HK-2 (cell line): ENCODE results near the gene DTNA.
"Not testable (repeated sequence)": the region's sequence is repeated elsewhere in the genome, so short reads cannot be mapped to it uniquely, and the experiment has no call there.

ENCODE experiments used
- DNase-seq: peaks from one replicate; pipeline ENCODE4 v3.0.0-alpha.2; 2018; ENCODE audit not compliant: unreplicated experiment

DTNA gene

GRCh38 chr18:34709750-34710441, at the start of gene DTNA:
TSS of gene DTNA (plus strand) at chr18:34710298. CDS start at chr18:34755977, 45,679 bp downstream.
- DNase-seq = no peak

DNA sequence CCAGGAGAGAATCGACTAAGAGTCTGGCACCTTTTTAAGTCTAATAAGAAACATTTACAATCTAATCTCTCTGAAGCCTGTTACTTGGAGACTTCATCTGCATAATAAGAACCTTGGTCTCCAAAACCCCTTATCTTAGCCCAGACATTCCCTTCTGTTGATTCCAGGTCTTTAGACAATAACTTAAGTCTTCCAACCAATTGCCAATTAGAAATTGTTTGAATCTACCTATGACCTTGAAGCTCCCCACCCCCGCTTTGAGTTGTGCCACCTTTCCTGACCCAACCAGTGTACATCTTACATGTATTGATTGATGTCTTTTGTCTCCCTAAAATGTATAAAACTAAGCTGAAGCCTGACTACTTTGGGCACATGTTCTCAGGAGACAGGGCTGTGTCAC, 49.5 kb upstream of the DTNA start:
- no peak for DNase-seq

DNA sequence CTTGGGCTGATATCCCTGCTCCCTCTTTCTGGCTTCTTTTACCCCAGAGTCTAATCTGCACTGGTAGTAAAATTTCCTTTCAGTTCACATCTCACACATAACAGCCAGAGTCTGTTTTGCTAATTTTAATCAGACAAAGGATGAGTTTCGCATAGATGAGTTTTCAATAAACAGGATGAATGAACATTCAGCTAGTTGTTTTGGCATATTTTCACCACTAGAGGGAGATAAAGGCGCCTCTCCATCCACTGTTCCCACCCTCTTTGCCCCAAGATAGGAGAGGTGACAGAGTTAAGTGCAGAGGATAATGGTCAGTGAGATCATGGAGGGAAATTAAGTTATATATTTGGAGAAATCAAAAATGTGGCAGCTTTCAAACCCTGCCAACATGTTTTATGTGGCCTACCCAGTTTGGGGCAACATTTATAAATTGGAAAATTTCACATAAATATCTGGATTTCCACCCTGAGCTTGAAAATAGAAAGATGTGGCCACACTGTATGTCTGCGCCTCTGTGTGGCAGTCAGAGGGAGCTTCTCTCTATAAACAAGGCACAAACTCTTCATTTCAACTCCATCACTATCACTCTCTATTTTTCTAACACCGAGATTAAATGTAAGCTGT, 48.5 kb upstream of the DTNA start:
- no peak for DNase-seq

DNA sequence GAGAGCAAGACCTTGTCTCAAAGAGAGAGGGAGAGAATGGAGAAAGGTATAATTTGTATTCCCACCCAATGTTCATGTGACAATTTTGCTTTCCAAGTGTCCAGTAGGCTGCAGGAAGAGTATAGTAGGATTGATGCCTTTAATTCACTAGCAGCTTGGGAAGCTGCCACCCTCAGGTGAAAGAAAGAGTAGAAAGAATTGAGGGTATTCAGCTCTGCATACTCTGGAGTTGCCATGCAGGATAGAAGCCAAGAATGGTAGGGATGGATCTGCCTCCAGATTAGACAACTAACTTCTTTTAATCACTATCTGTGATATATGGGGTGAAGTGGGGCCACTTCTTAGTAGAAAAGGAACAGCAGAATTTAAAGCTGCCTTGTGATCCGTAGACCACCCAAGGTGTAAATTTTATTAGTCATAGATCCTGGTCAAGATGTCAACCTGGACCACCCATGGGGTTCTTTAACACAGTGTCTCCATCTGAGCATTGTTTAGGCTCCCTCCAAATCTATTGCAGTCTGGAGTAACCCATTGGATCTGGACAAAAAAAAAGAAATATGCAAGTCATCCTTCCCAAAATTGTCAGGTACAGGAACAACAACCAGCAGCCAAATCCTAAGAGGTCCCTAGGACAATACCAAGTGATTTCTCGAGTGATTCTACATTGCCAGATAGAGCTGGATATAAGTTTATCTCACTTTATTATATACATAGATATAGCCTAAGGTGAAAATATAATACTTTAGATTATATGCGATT, 33.1 kb upstream of the DTNA start:
- DNase-seq = no peak

DNA sequence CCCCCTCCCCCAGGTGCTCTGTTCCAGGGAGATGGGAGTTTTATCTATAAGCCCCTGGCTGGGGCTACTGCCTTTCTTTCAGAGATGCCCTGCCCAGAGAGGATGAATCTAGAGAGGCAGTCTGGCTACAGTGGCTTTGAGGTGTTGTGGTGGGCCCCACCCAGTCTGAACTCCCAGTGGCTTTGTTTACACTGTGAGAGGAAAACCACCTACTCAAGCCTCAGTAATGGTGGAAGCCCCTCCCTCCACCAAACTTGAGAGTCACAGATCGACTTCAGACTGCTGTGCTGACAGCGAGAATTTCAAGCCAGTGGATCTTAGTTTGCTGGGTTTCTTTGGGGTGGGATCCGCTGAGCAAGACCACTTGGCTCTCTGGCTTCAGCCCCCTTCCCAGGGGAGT, 20.3 kb upstream of the DTNA start:
- not testable (repeated sequence) for DNase-seq

- no peak for DNase-seq
These were observed 18.5 kb upstream of the DTNA start for GRCh38 chr18:34691614-34692013.

- DNase-seq = no peak
These were observed 15.4 kb upstream of the DTNA start for GRCh38 chr18:34694591-34695165.

DNA sequence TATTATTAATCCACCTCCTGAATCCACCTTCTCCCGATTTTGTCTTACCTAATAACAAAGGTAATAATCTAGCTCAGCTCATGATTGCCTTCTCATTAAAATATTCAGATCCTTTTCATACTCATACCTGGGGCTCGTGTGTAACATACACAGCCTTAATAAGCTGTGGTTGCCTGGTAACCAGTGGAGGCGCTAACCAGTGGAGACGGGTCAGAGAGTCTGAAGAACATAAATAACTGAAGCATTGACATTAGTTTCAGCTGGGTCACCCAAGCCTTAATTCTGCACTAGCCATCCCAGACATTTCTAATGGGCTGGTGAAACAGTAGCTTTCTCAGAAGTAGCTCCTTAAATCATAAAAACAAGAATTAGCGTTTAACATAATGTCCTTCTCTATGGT, 14.8 kb upstream of the DTNA start:
- DNase-seq = no peak

GRCh38 chr18:34696671-34697070, 13.4 kb upstream of the DTNA start:
- no peak for DNase-seq

DNA sequence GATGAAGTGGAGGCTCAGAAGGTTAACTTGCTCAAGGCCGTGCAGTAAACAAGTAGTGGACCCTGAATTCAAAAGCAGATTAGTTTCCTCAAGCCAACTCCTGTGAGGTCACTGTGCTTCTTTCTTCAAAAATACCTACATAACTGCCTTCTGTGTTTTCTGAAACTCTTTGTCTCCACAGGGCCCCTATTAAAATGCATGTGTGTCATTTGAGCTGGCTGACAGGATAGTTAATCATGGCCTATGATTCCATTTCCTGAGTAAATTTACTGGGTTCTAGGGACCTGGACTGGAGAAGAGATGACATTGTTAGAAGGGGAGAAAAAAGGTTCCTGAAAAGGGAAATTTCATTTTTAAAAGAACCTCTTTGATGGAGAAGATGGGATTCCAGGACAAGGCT, 12.9 kb upstream of the DTNA start:
- DNase-seq = no peak

GRCh38 chr18:34697891-34698290, 12.2 kb upstream of the DTNA start:
- DNase-seq = no peak

- DNase-seq = no peak
These were observed 8.2 kb upstream of the DTNA start for GRCh38 chr18:34701911-34702310.

GRCh38 chr18:34702814-34703213, 7.3 kb upstream of the DTNA start:
- no peak for DNase-seq

GRCh38 chr18:34704074-34704473, 6.0 kb upstream of the DTNA start:
- no peak for DNase-seq

DNA sequence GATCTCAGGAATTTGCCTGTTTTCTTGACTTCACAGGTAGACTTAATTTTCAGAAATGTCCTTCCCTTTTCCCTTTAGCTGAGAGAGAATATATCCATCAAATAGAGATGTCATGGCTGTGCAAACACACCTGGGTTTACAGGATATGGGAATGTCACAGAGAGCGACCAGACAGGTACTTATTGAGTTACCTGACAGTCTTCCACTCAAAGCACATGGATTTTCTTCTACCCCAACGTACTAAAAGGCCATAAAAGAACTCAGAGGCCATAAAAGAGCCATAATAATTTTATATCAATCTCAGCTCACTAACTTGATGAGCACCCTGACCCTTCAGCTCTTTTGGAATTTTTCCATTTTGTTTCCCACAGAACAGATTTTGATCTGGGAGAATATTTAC, 5.3 kb upstream of the DTNA start:
- no peak for DNase-seq

- DNase-seq = peak; percentile 37
These were observed 2.4 kb upstream of the DTNA start for GRCh38 chr18:34707670-34708069.

DNA sequence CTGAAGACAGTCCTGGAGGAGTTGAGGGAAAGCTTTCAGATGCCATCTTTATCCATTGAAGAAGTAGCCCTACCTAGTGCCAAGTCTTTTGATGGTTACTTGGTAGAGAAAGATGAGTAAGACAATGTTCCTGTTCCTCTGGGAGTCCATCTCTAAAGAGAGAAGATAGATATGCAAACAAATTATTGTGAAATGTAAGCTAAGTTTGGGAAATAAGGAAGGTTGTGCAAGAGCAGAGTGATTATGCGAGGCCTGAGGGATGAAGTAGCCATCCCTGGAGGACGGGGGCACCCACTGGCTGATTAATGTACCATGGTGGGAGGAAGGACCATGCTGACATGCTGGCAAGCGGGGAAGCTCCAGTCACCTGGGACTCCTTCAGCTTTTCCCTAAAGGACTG, 994 bp upstream of the DTNA start:
- no peak for DNase-seq

GRCh38 chr18:34710458-34710914, 388 bp downstream of the DTNA start:
- no peak for DNase-seq

- no peak for DNase-seq
These were observed 836 bp downstream of the DTNA start for GRCh38 chr18:34710934-34711333.

GRCh38 chr18:34716111-34716510, 6.0 kb downstream of the DTNA start:
- DNase-seq = not testable (repeated sequence)

GRCh38 chr18:34718610-34719009, 8.5 kb downstream of the DTNA start:
- no peak for DNase-seq

GRCh38 chr18:34720220-34720619, 10.1 kb downstream of the DTNA start:
- DNase-seq = no peak

GRCh38 chr18:34723143-34723542, 13.0 kb downstream of the DTNA start:
- DNase-seq = no peak
